ENCODE data around the gene EXD3.

The EXD3 gene

GRCh38 chr9:137300567-137301080 is 122.3 kb downstream of the EXD3 start:
- DNase-seq, result peak in 1 of 58 donors; percentile 40

- DNase-seq, result peak in 21 of 58 donors; percentile 24 to 77 (median 54)
Measured at GRCh38 chr9:137299938-137300337, 123.0 kb downstream of the EXD3 start.

- DNase-seq, result no peak
Measured at GRCh38 chr9:137299203-137299565, 123.8 kb downstream of the EXD3 start.

- DNase-seq, result peak in 14 of 58 donors; percentile 36 to 52 (median 42)
Measured at GRCh38 chr9:137298401-137299202, 124.4 kb downstream of the EXD3 start.

- no peak for DNase-seq
Measured at GRCh38 chr9:137297966-137298365, 125.0 kb downstream of the EXD3 start.

- DNase-seq, result no peak
Measured at GRCh38 chr9:137296670-137297664, 126.0 kb downstream of the EXD3 start.

- no peak for DNase-seq
Measured at GRCh38 chr9:137295849-137296669, 126.9 kb downstream of the EXD3 start.

- DNase-seq, result peak in 1 of 58 donors; percentile 28
Measured at GRCh38 chr9:137295238-137295811, 127.6 kb downstream of the EXD3 start.

- no peak for DNase-seq
Measured at GRCh38 chr9:137294681-137295237, 128.2 kb downstream of the EXD3 start.

GRCh38 chr9:137294091-137294680 is 128.8 kb downstream of the EXD3 start:
- DNase-seq, result no peak

- DNase-seq, result no peak
Measured at GRCh38 chr9:137293482-137294090, 129.4 kb downstream of the EXD3 start.

GRCh38 chr9:137293094-137293481 is 129.9 kb downstream of the EXD3 start:
- peak in 1 of 58 donors; percentile 28 for DNase-seq

- peak in 5 of 58 donors; percentile 18 to 36 (median 22) for DNase-seq
Measured at GRCh38 chr9:137286975-137287383, 136.0 kb downstream of the EXD3 start.

GRCh38 chr9:137281345-137282116 is 141.4 kb downstream of the EXD3 start:
- no peak for DNase-seq

GRCh38 chr9:137280474-137281344 is 142.3 kb downstream of the EXD3 start:
- DNase-seq, result no peak

GRCh38 chr9:137279741-137280473 is 143.1 kb downstream of the EXD3 start:
- DNase-seq, result no peak

All from anterior cingulate cortex (tissue), 58 donors.